ENCODE data around the gene CHRDL2. TPM values are rescaled to one million over a fixed set of nuclear protein-coding genes. Genes with fewer than 3 reads are reported as not detected.

Gene CHRDL2
- total RNA-seq, 1 experiment from 2014 or later = 0.37 TPM

DNA sequence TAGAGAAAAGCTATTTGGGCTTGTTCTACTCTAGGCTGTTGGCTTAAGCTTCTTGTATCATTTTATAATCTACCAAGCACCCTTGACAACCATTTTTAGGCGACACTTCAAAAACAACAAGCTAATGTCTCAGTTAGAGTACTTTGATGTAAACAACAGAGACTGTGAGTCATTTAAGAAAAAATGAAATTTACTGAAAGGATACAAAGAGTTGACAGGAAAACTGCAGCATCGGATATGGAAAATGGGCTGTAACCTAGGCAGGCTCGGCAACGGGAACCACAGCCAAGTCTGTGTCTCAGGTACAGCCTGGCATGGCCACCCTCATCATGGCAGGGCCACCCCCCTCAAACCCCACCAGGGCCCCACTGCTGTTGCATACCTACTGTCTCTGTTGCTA lies 13.1 kb upstream of the CHRDL2 start:
- CTCF ChIA-PET = interaction anchor here (0.8 to 1.2 kb wide), 5 partner anchors 12 to 61 kb away, joined by 3 to 4 read pairs (median 3); no protein-coding TSS in a partner anchor
- no peak overlapping the region for H3K27ac Mint-ChIP-seq
- peaks cover 10% of the 10 kb centered on the region for H3K4me1 Mint-ChIP-seq
- H3K4me3 Mint-ChIP-seq = no peak overlapping the region
- no peak for ATAC-seq
- peaks cover 15% of the 10 kb centered on the region for H3K36me3 Mint-ChIP-seq
- POLR2A ChIA-PET = no interaction called here
- DNase-seq (ENCODE audit: low spot score) = no peak
- TF ChIP-seq FOXK1 (CRISPR knock-in tag; IDR thresholded peaks at IDR 0.05) = no peak
- TF ChIP-seq, protein P1, sequence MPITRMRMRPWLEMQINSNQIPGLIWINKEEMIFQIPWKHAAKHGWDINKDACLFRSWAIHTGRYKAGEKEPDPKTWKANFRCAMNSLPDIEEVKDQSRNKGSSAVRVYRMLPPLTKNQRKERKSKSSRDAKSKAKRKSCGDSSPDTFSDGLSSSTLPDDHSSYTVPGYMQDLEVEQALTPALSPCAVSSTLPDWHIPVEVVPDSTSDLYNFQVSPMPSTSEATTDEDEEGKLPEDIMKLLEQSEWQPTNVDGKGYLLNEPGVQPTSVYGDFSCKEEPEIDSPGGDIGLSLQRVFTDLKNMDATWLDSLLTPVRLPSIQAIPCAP (CRISPR knock-in tag; IDR thresholded peaks at IDR 0.05) = no peak
- TF ChIP-seq, protein P2, sequence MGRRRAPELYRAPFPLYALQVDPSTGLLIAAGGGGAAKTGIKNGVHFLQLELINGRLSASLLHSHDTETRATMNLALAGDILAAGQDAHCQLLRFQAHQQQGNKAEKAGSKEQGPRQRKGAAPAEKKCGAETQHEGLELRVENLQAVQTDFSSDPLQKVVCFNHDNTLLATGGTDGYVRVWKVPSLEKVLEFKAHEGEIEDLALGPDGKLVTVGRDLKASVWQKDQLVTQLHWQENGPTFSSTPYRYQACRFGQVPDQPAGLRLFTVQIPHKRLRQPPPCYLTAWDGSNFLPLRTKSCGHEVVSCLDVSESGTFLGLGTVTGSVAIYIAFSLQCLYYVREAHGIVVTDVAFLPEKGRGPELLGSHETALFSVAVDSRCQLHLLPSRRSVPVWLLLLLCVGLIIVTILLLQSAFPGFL (CRISPR knock-in tag; IDR thresholded peaks at IDR 0.05; ENCODE audit: borderline replicate concordance) = no peak
- TF ChIP-seq, protein P3, sequence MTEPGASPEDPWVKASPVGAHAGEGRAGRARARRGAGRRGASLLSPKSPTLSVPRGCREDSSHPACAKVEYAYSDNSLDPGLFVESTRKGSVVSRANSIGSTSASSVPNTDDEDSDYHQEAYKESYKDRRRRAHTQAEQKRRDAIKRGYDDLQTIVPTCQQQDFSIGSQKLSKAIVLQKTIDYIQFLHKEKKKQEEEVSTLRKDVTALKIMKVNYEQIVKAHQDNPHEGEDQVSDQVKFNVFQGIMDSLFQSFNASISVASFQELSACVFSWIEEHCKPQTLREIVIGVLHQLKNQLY (CRISPR knock-in tag; IDR thresholded peaks at IDR 0.05) = no peak
- TF ChIP-seq ZNF232 (CRISPR knock-in tag; IDR thresholded peaks at IDR 0.05) = no peak
- TF ChIP-seq OVOL2 (CRISPR knock-in tag; IDR thresholded peaks at IDR 0.05; ENCODE audit: borderline replicate concordance) = no peak
- TF ChIP-seq, protein P4, sequence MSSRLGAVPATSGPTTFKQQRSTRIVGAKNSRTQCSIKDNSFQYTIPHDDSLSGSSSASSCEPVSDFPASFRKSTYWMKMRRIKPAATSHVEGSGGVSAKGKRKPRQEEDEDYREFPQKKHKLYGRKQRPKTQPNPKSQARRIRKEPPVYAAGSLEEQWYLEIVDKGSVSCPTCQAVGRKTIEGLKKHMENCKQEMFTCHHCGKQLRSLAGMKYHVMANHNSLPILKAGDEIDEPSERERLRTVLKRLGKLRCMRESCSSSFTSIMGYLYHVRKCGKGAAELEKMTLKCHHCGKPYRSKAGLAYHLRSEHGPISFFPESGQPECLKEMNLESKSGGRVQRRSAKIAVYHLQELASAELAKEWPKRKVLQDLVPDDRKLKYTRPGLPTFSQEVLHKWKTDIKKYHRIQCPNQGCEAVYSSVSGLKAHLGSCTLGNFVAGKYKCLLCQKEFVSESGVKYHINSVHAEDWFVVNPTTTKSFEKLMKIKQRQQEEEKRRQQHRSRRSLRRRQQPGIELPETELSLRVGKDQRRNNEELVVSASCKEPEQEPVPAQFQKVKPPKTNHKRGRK (CRISPR knock-in tag; IDR thresholded peaks at IDR 0.05; ENCODE audit: borderline replicate concordance) = no peak
- no peak for TF ChIP-seq ELF4 (CRISPR knock-in tag; IDR thresholded peaks at IDR 0.05; ENCODE audit: low read depth)
- no peak for TF ChIP-seq RELA (CRISPR knock-in tag; IDR thresholded peaks at IDR 0.05; ENCODE audit: borderline replicate concordance)
- no peak for TF ChIP-seq SMAD3 (CRISPR knock-in tag; IDR thresholded peaks at IDR 0.05; ENCODE audit: borderline replicate concordance)
- TF ChIP-seq PRRX2 (CRISPR knock-in tag; IDR thresholded peaks at IDR 0.05) = no peak
- TF ChIP-seq, protein P5, sequence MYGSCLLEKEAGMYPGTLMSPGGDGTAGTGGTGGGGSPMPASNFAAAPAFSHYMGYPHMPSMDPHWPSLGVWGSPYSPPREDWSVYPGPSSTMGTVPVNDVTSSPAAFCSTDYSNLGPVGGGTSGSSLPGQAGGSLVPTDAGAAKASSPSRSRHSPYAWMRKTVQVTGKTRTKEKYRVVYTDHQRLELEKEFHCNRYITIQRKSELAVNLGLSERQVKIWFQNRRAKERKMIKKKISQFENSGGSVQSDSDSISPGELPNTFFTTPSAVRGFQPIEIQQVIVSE (CRISPR knock-in tag; IDR thresholded peaks at IDR 0.05; ENCODE audit: borderline replicate concordance) = no peak
- TF ChIP-seq, protein P6, sequence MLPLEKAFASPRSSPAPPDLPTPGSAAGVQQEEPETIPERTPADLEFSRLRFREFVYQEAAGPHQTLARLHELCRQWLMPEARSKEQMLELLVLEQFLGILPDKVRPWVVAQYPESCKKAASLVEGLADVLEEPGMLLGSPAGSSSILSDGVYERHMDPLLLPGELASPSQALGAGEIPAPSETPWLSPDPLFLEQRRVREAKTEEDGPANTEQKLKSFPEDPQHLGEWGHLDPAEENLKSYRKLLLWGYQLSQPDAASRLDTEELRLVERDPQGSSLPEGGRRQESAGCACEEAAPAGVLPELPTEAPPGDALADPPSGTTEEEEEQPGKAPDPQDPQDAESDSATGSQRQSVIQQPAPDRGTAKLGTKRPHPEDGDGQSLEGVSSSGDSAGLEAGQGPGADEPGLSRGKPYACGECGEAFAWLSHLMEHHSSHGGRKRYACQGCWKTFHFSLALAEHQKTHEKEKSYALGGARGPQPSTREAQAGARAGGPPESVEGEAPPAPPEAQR (CRISPR knock-in tag; IDR thresholded peaks at IDR 0.05) = no peak
- TF ChIP-seq TCF7 (CRISPR knock-in tag; IDR thresholded peaks at IDR 0.05; ENCODE audit: low read depth) = no peak
- TF ChIP-seq ESRRA (CRISPR knock-in tag; IDR thresholded peaks at IDR 0.05; ENCODE audit: borderline replicate concordance) = no peak
- TF ChIP-seq, protein P7, sequence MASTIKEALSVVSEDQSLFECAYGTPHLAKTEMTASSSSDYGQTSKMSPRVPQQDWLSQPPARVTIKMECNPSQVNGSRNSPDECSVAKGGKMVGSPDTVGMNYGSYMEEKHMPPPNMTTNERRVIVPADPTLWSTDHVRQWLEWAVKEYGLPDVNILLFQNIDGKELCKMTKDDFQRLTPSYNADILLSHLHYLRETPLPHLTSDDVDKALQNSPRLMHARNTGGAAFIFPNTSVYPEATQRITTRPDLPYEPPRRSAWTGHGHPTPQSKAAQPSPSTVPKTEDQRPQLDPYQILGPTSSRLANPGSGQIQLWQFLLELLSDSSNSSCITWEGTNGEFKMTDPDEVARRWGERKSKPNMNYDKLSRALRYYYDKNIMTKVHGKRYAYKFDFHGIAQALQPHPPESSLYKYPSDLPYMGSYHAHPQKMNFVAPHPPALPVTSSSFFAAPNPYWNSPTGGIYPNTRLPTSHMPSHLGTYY (CRISPR knock-in tag; IDR thresholded peaks at IDR 0.05) = no peak
- no peak for TF ChIP-seq IRF2 (CRISPR knock-in tag; IDR thresholded peaks at IDR 0.05; ENCODE audit: borderline replicate concordance, low read depth)
- TF ChIP-seq ZNF219 (CRISPR knock-in tag; IDR thresholded peaks at IDR 0.05; ENCODE audit: borderline replicate concordance) = no peak
- H3K27me3 Mint-ChIP-seq (ENCODE audit: low read depth) = peaks cover 16% of the 10 kb centered on the region
- H3K9me3 Mint-ChIP-seq = peaks cover 20% of the 10 kb centered on the region

All from WTC11 (cell line).